ENCODE measurements around the gene CREBZF.
"Not testable (repeated sequence)": the region's sequence is repeated elsewhere in the genome, so short reads cannot be mapped to it uniquely, and the experiment has no call there.

The CREBZF gene

GRCh38 chr11:85619499-85619898, 45.4 kb downstream of the CREBZF start:
- TF ChIP-seq CTCF (IDR thresholded peaks at IDR 0.05; ENCODE audit: low read depth, low read length): no peak
- DNase-seq (ENCODE audit: extremely low read depth, low read depth): no peak

- not testable (repeated sequence) for DNase-seq (ENCODE audit: extremely low read depth, low read depth)
Measured at GRCh38 chr11:85611643-85612042, 53.3 kb downstream of the CREBZF start.
